Measurements from ENCODE around the gene DMRT2. TPM values are rescaled to one million over a fixed set of nuclear protein-coding genes. Genes with fewer than 3 reads are reported as not detected.
A peak's percentile ranks its signal among the peaks of the same experiment; 100 is the strongest.

The DMRT2 gene
- total and polyA plus RNA-seq, 5 donors = 0.09 TPM; not detected in 4

DNA sequence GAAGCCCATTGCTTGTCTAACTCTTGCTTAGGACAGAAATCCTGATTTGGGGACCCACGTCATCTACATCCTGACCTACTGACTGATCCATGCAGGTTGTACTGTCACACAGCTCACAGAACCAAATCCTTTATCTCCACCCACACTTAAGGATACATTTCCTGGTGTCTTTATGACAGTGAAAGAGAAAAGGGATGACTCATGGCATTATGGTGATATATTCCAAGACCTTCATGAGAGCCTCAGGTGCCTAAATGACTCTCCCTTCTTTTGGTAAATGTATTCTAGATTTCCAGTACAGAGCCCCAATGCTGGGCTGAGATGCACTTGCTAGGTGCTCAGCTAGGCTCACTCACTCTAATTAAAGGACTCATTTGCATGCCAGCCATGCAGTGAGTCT, 26.0 kb upstream of the DMRT2 start:
- WGBS = 82% methylated on average over 1 of the region's 1 CpG
- no peak overlapping the region for H3K27ac ChIP-seq (ENCODE audit: low read length)
- H3K9me3 ChIP-seq (ENCODE audit: control insufficient read depth, low read length) = no peaks in the 10 kb centered on the region
- no peak overlapping the region for H3K4me3 ChIP-seq (ENCODE audit: low read length)
- no peaks in the 10 kb centered on the region for H3K4me1 ChIP-seq (ENCODE audit: control insufficient read depth, insufficient read depth, low read length)
- no peak for ATAC-seq
- intact Hi-C loops (cut with DNase I) = loop anchor here in 1 of 4 donors (10.0 kb wide), 1 partner anchor 59 kb away; no protein-coding TSS in a partner anchor
- no peaks in the 10 kb centered on the region for H3K27me3 ChIP-seq (ENCODE audit: control insufficient read depth, insufficient read depth)
- no peak for DNase-seq

- DNase-seq (no peak), ATAC-seq (no peak)
- H3K27me3 ChIP-seq (ENCODE audit: control insufficient read depth, insufficient read depth) = no peaks in the 10 kb centered on the region
- H3K9me3 ChIP-seq (ENCODE audit: control insufficient read depth, low read length) = no peaks in the 10 kb centered on the region
- 71% methylated on average over 8 of the region's 8 CpGs for WGBS
- H3K4me3 ChIP-seq (ENCODE audit: low read length) = no peak overlapping the region
- H3K27ac ChIP-seq (ENCODE audit: low read length) = no peak overlapping the region
- intact Hi-C loops (cut with DNase I) = loop anchor here in 1 of 4 donors (10.0 kb wide), 1 partner anchor 60 kb away; no protein-coding TSS in a partner anchor
- H3K4me1 ChIP-seq (ENCODE audit: control insufficient read depth, insufficient read depth, low read length) = no peaks in the 10 kb centered on the region
These were observed 25.0 kb upstream of the DMRT2 start for GRCh38 chr9:1025131-1025530.

DNA sequence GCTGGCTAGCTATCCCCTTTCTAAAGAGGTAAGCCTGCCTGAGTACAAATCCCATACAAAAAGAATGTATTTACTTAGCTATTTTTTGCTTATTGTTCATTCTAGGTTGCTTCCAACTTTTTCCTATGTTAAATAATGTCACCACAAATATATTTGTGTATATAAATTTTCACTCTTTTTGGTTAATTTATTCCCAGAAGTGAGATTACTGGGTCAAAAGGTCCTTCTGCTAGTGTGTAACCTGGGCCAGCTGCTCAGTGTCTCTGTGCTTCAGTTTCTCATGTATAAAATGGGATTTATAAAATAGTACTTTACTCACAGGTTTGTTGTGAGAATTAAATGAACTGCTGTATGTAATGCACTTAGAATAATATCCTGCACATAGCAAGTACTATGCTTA, 23.9 kb upstream of the DMRT2 start:
- intact Hi-C loops (cut with DNase I) = loop anchor here in 1 of 4 donors (10.0 kb wide), 1 partner anchor 61 kb away; no protein-coding TSS in a partner anchor
- H3K27ac ChIP-seq (ENCODE audit: low read length) = no peak overlapping the region
- H3K27me3 ChIP-seq (ENCODE audit: control insufficient read depth, insufficient read depth) = peaks cover 3% of the 10 kb centered on the region
- DNase-seq = no peak
- no peak for ATAC-seq
- no peaks in the 10 kb centered on the region for H3K9me3 ChIP-seq (ENCODE audit: control insufficient read depth, low read length)
- H3K4me3 ChIP-seq (ENCODE audit: low read length) = no peak overlapping the region
- no peaks in the 10 kb centered on the region for H3K4me1 ChIP-seq (ENCODE audit: control insufficient read depth, insufficient read depth, low read length)

DNA sequence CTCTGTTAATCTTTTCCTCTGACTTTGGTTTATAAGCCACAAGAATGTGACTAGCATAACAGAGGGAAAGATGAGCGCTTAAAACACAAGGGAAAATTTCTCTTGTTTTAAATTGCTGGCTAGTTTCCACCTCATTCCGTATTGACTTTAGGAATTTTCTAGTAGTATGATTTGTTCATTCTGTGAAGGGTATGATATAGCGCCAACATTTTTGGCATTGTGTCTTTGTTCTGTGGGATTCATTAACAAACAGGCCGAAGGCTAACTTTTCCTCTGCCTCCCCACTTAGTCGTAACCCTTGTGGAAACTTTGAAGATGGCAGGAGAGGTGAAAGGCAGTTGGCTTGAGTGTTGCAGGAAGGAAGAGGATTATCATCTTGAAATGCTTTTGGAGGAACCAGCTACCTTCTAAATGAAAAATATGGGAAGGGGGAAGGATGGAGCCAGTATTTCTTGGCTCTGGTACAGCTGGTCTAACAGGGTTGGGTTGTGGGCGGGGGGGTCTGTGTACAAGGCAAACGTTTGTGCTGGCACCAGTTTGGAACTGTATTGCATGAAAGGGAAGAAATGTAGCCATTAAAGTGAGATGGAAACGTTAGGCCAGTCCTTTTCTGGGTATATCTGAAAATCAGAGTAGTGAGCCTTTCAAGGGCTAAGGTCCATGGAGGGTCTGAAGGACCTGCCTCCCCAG, 21.5 kb upstream of the DMRT2 start:
- peaks cover 8% of the 10 kb centered on the region for H3K27me3 ChIP-seq (ENCODE audit: control insufficient read depth, insufficient read depth)
- H3K9me3 ChIP-seq (ENCODE audit: control insufficient read depth, low read length) = no peaks in the 10 kb centered on the region
- DNase-seq = no peak
- H3K4me3 ChIP-seq (ENCODE audit: low read length) = no peak overlapping the region
- no peak overlapping the region for H3K27ac ChIP-seq (ENCODE audit: low read length)
- intact Hi-C loops (cut with DNase I) = loop anchor here in 1 of 4 donors (10.0 kb wide), 1 partner anchor 64 kb away; no protein-coding TSS in a partner anchor
- WGBS = 57% methylated on average over 8 of the region's 8 CpGs
- no peaks in the 10 kb centered on the region for H3K4me1 ChIP-seq (ENCODE audit: control insufficient read depth, insufficient read depth, low read length)
- no peak for ATAC-seq

- Histone ChIP-seq H3K9me3 (ENCODE audit: control insufficient read depth, low read length) (no peaks in the 10 kb centered on the region), H3K27ac (ENCODE audit: low read length) (no peak overlapping the region), H3K4me1 (ENCODE audit: control insufficient read depth, insufficient read depth, low read length) (no peaks in the 10 kb centered on the region), H3K4me3 (ENCODE audit: low read length) (no peak overlapping the region), H3K27me3 (ENCODE audit: control insufficient read depth, insufficient read depth) (peaks cover 8% of the 10 kb centered on the region)
- ATAC-seq (no peak), DNase-seq (no peak)
- WGBS = 65% methylated on average over 14 of the region's 14 CpGs
- intact Hi-C loops (cut with DNase I) = no loop called here
These were observed 18.1 kb upstream of the DMRT2 start for GRCh38 chr9:1031951-1032601.

GRCh38 chr9:1034271-1034670, 15.9 kb upstream of the DMRT2 start:
- Histone ChIP-seq H3K27me3 (ENCODE audit: control insufficient read depth, insufficient read depth) (peaks cover 8% of the 10 kb centered on the region), H3K27ac (ENCODE audit: low read length) (no peak overlapping the region), H3K4me3 (ENCODE audit: low read length) (no peak overlapping the region), H3K9me3 (ENCODE audit: control insufficient read depth, low read length) (no peaks in the 10 kb centered on the region), H3K4me1 (ENCODE audit: control insufficient read depth, insufficient read depth, low read length) (no peaks in the 10 kb centered on the region)
- intact Hi-C loops (cut with DNase I) = no loop called here
- 22% methylated on average over 3 of the region's 3 CpGs for WGBS
- DNase-seq = no peak
- ATAC-seq = no peak

DNA sequence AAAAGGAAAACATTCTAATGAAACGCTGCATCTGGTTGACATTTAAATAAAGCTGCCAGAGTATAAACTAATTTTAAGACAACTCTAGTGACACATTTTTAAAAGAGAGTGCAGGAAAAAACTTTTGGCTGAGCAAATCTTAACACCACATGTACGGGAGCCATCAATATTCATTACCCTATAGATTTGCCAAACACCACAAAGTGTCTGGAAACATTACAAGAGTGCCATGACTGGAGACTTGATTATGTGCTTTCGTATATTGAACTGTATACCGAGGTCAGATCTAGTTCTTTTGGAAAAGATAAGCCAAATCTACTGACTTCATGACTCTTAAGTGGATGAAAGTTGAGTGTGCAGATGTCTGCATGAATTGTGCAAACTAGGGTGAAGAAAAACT, 10.6 kb upstream of the DMRT2 start:
- DNase-seq (no peak), ATAC-seq (no peak)
- no peak overlapping the region for H3K27ac ChIP-seq (ENCODE audit: low read length)
- intact Hi-C loops (cut with DNase I) = no loop called here
- WGBS = 59% methylated on average over 4 of the region's 4 CpGs
- H3K9me3 ChIP-seq (ENCODE audit: control insufficient read depth, low read length) = no peaks in the 10 kb centered on the region
- H3K4me3 ChIP-seq (ENCODE audit: low read length) = no peak overlapping the region
- H3K4me1 ChIP-seq (ENCODE audit: control insufficient read depth, insufficient read depth, low read length) = no peaks in the 10 kb centered on the region
- H3K27me3 ChIP-seq (ENCODE audit: control insufficient read depth, insufficient read depth) = no peaks in the 10 kb centered on the region

DNA sequence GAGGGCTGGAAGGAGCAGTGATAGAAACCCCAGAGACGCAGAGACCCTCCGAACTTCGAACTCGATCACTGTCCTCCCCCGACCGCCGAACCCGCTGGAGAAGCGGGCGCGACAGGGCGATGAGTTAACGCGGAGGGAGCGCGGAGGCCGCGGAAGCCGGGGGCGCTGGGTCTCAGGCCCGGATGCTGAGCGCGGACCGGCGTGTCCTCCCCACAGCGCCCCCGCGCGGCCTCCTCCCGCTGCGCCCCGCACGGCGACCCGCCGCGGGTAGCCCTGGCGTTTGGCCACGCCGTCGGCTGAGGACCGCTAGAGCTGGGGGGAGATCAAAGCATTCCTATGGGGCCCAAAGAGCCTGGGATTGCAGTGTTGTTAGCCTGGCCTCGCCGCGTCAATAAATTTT, 7.7 kb upstream of the DMRT2 start:
- Histone ChIP-seq H3K9me3 (ENCODE audit: control insufficient read depth, low read length) (no peaks in the 10 kb centered on the region), H3K4me1 (ENCODE audit: control insufficient read depth, insufficient read depth, low read length) (peaks cover under 1% of the 10 kb centered on the region), H3K4me3 (ENCODE audit: low read length) (peak overlapping the region; percentile 0), H3K27me3 (ENCODE audit: control insufficient read depth, insufficient read depth) (no peaks in the 10 kb centered on the region), H3K27ac (ENCODE audit: low read length) (no peak overlapping the region)
- no peak for ATAC-seq
- WGBS = 2% methylated on average over 45 of the region's 45 CpGs
- DNase-seq = peak in 1 of 3 donors; percentile 59
- intact Hi-C loops (cut with DNase I) = no loop called here

- DNase-seq = peak in 2 of 3 donors; percentile 32 to 45
- intact Hi-C loops (cut with DNase I) = no loop called here
- peak; percentile 28 to 41 for ATAC-seq
- WGBS = 13% methylated on average over 11 of the region's 11 CpGs
- Histone ChIP-seq H3K9me3 (ENCODE audit: control insufficient read depth, low read length) (no peaks in the 10 kb centered on the region), H3K27me3 (ENCODE audit: control insufficient read depth, insufficient read depth) (no peaks in the 10 kb centered on the region), H3K4me3 (ENCODE audit: low read length) (no peak overlapping the region), H3K4me1 (ENCODE audit: control insufficient read depth, insufficient read depth, low read length) (peaks cover 6% of the 10 kb centered on the region), H3K27ac (ENCODE audit: low read length) (no peak overlapping the region)
These were observed 5.5 kb upstream of the DMRT2 start for GRCh38 chr9:1044643-1045042.

DNA sequence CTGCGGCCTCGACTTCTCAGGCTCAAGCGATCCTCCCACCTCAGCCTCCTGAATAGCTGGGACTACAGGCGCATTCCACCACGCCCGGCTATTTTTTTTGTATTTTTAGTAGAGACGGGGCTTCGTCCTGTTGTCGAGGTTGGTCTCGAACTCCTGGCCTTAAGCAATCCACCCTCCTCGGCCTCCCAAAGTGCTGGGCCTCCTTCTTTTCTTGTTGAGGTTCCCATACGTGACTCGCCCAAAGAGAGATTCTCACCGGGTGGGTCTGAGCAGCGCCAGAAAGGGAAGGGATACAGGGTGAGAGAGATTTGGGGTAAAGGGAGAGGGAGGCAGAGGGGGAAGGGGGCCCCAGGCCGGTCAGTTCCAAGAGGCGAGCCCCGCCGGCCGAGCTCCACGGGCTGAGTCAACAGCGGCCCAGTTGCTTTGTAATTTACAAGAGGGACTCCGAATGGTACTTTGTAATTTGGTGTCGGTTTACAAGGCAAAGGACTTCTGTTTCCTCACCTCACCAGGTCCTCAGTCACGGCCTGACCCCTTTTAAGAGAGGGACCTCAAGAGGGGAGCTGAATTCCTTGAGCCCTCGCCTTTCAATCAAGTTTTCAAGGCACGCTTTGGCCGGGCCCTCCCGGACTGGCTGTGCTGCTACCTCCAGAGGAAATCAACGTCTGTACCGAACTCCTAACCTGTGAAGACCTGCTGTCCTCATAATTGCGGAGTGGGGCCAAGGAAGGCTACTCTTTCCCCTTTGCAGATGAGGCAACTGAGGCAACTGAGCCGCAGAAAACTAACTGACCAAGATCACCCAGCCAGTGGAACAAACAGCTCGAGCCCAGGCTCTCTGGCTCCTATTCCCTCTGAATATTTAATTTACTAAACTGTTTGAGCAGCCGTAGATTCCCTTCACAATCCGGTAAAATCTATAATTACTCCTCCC, 3.3 kb upstream of the DMRT2 start:
- DNase-seq (no peak), ATAC-seq (no peak)
- Histone ChIP-seq H3K27ac (ENCODE audit: low read length) (no peak overlapping the region), H3K4me3 (ENCODE audit: low read length) (peak overlapping the region; percentile 53), H3K27me3 (ENCODE audit: control insufficient read depth, insufficient read depth) (no peaks in the 10 kb centered on the region), H3K4me1 (ENCODE audit: control insufficient read depth, insufficient read depth, low read length) (peaks cover 6% of the 10 kb centered on the region), H3K9me3 (ENCODE audit: control insufficient read depth, low read length) (no peaks in the 10 kb centered on the region)
- WGBS = 18% methylated on average over 36 of the region's 36 CpGs
- intact Hi-C loops (cut with DNase I) = no loop called here

Measured in right cardiac atrium (tissue), 5 donors.